WTC11 (cell line): Measurements from ENCODE around the gene ZNF286A. TPM values are rescaled to one million over a fixed set of nuclear protein-coding genes. Genes with fewer than 3 reads are reported as not detected.
"Not testable (repeated sequence)": the region's sequence is repeated elsewhere in the genome, so short reads cannot be mapped to it uniquely, and the experiment has no call there.

ENCODE experiments used
- ATAC-seq: fragments of 200-7000 bp; cut with Tn5 transposase; 2 replicates; pipeline ENCODE4 v1.10.0; 2021; ENCODE audit warnings: mild to moderate bottlenecking, moderate library complexity
- CTCF ChIA-PET: fragments of 300-600 bp; sonication (Branson Sonifier 250); formaldehyde crosslinking; loops from one replicate; lab custom pipeline; 2021; ENCODE audit warnings: antibody characterized with exemption; lab: Charles Lee
- POLR2A ChIA-PET: fragments of 350-600 bp; sonication (Branson Sonifier 250); formaldehyde crosslinking; loops from one replicate; lab custom pipeline; 2021; ENCODE audit warnings: antibody characterized with exemption; lab: Charles Lee
- DNase-seq: peaks from one replicate; pipeline ENCODE4 v3.0.0; 2021; ENCODE audit warnings: low spot score
- H3K27ac Mint-ChIP-seq: 2 replicates; pipeline ENCODE4 v1.8.0; 2021; ENCODE audit warnings: mixed read lengths
- H3K27me3 Mint-ChIP-seq: 2 replicates; pipeline ENCODE4 v1.8.0; 2021; ENCODE audit warnings: low read depth, mild to moderate bottlenecking, moderate library complexity, mixed read lengths
- H3K36me3 Mint-ChIP-seq: 2 replicates; pipeline ENCODE4 v1.8.0; 2021; ENCODE audit warnings: mixed read lengths
- H3K4me1 Mint-ChIP-seq: 2 replicates; pipeline ENCODE4 v1.8.0; 2022; ENCODE audit warnings: mixed read lengths
- H3K4me3 Mint-ChIP-seq: 2 replicates; pipeline ENCODE4 v1.8.0; 2021; ENCODE audit warnings: mild to moderate bottlenecking, moderate library complexity, mixed read lengths
- H3K9me3 Mint-ChIP-seq: 2 replicates; pipeline ENCODE4 v1.8.0; 2021; ENCODE audit warnings: mixed read lengths
- ATF1 ChIP-seq: sonication (generic); formaldehyde crosslinking; IDR thresholded peaks from 2 replicates; pipeline ENCODE4 v1.8.1; 2023; ENCODE audit warnings: mild to moderate bottlenecking, moderate library complexity, missing genetic modification reagents
- CREM ChIP-seq: sonication (generic); formaldehyde crosslinking; IDR thresholded peaks from 2 replicates; pipeline ENCODE4 v1.8.1; 2022; ENCODE audit warnings: mild to moderate bottlenecking, missing genetic modification reagents, moderate library complexity
- ELF4 ChIP-seq: sonication (generic); formaldehyde crosslinking; IDR thresholded peaks from 2 replicates; pipeline ENCODE4 v1.8.1; 2022; ENCODE audit warnings: low read depth, mild to moderate bottlenecking, moderate library complexity, missing genetic modification reagents
- ZNF423 ChIP-seq: fragments of 250-450 bp; sonication (Bioruptor Pico); IDR thresholded peaks from 2 replicates; pipeline ENCODE4 v2.1.2; 2022; ENCODE audit warnings: mild to moderate bottlenecking, moderate library complexity
- total RNA-seq: library from RNA; stranded (reverse); gene quantifications from 3 replicates; pipeline ENCODE4 v1.2.3, GENCODE V29; 2021
- TF ChIP-seq, protein P1 (sequence below): sonication (generic); formaldehyde crosslinking; conservative IDR thresholded peaks from 2 replicates; pipeline ENCODE4 v1.8.1; 2022; ENCODE audit warnings: mild to moderate bottlenecking, missing genetic modification reagents

ZNF286A gene
- total RNA-seq, 1 experiment from 2014 or later: 83.6 TPM

DNA sequence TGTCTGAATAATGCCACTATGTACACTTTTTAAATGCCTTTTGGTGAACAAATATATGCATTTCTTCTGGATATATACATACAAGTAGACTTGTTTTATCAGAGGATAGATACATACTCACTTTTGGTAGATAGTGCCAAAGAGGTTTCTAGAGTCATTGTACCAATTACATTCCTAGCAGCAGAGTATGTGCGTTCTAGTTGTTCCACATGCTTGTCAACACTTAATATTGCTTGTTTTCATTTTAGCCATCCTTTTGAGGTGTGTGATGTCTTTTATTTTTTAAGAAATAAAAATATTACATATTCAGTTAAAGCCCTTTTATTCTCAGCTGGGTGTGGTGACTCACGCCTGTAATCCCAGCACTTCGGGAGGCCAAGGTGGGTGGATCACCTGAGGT is 9.3 kb downstream of the ZNF286A start:
- H3K4me3 Mint-ChIP-seq, H3K27me3 Mint-ChIP-seq, CTCF ChIA-PET, ATAC-seq, DNase-seq, H3K27ac Mint-ChIP-seq, H3K4me1 Mint-ChIP-seq, POLR2A ChIA-PET: not testable (repeated sequence)
- peaks cover 83% of the 10 kb centered on the region for H3K36me3 Mint-ChIP-seq
- peaks cover 41% of the 10 kb centered on the region for H3K9me3 Mint-ChIP-seq

GRCh38 chr17:15716601-15717563 is 17.3 kb downstream of the ZNF286A start:
- H3K4me1 Mint-ChIP-seq, H3K27ac Mint-ChIP-seq, DNase-seq, H3K27me3 Mint-ChIP-seq, POLR2A ChIA-PET, ATAC-seq, CTCF ChIA-PET, H3K4me3 Mint-ChIP-seq: not testable (repeated sequence)
- Mint-ChIP-seq H3K9me3 (peaks cover 52% of the 10 kb centered on the region), H3K36me3 (peaks cover 82% of the 10 kb centered on the region)

DNA sequence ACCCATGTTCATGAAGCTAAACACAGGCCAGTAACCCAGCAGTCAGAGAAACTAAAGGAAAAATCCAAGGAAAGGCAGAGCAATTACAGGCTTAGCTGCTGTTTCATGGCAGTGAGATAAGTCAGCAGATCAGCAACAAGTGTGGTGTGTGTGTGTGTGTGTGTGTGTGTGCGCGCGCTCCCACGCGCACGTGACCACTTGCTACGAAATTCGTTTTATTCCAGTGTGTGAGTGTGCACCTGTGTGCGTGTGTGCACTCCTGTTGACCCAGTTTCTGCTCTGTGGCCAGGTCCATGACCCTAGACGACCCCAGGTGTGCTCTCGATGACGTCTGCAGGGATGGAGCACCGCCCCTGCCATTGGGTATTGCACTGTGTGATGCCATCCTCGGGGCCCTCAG is 31.0 kb downstream of the ZNF286A start:
- H3K9me3 Mint-ChIP-seq, H3K4me3 Mint-ChIP-seq, CTCF ChIA-PET, H3K36me3 Mint-ChIP-seq, H3K27ac Mint-ChIP-seq, ATAC-seq, DNase-seq, POLR2A ChIA-PET, H3K4me1 Mint-ChIP-seq, H3K27me3 Mint-ChIP-seq: not testable (repeated sequence)

DNA sequence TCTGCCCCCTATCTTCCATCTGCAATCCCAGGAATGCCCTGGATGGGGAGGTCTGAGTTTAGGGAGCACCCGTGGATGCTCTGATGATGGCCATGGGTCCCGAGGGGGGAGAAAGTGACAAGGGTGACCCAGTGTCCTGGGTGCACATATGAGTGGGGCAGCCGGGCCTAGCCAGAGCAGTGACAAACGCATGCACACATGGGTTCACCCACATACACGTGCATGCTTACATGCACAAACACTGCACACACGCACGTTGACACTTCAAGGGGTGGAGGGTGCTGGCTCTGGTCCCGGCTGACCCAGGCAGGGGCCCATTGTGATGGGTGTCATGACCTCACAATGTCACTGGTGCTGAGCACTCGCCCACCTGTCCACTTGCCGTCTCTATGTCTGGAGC is 32.3 kb downstream of the ZNF286A start, which contains the start of gene TBC1D26:
TSS of gene TBC1D26 (plus strand) at position 384 of the 400 bp plus-strand sequence. CDS start 3,066 bp downstream, outside the sequence.
- ATAC-seq, H3K27ac Mint-ChIP-seq, CTCF ChIA-PET, H3K36me3 Mint-ChIP-seq, H3K4me1 Mint-ChIP-seq, H3K27me3 Mint-ChIP-seq, DNase-seq, H3K9me3 Mint-ChIP-seq, POLR2A ChIA-PET, H3K4me3 Mint-ChIP-seq: not testable (repeated sequence)

DNA sequence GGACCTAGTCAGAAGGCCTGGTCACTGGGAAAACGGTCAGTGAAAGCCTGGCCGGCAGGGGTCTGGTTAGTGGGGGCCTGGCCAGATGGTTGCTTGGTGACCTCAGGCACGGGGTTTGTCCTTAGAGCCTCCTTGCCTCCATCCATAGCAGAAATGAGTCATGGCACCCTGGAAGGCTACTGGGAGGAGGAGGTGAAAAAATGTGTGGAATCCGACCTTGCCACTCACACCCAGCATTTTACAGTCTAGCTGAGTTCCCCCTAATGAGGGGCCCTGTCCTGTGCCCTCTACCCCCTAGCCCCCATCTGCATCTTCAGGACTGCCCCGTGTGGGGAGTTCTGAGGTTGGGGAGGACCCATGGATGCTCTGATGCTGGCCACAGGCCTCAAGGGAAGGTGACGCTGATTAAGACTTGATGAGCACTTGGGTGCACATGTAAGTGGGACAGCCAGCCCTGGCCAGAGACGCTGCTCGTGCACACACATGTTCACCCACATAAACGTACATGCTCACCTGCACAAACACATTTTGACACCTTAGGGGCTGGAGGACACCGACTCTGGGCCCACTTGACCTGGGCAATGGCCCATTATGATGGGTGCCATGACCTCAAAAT is 33.7 kb downstream of the ZNF286A start:
- POLR2A ChIA-PET, CTCF ChIA-PET: not testable (repeated sequence)

GRCh38 chr17:15736578-15736977 is 37.0 kb downstream of the ZNF286A start:
- H3K27me3 Mint-ChIP-seq, H3K4me3 Mint-ChIP-seq, ATAC-seq, CTCF ChIA-PET, POLR2A ChIA-PET, H3K36me3 Mint-ChIP-seq, H3K4me1 Mint-ChIP-seq, H3K9me3 Mint-ChIP-seq, H3K27ac Mint-ChIP-seq, DNase-seq: not testable (repeated sequence)

More for the DNA sequence above, 33.7 kb downstream of the ZNF286A start:
- H3K4me3 Mint-ChIP-seq, H3K4me1 Mint-ChIP-seq, ATAC-seq, H3K36me3 Mint-ChIP-seq, DNase-seq, H3K27me3 Mint-ChIP-seq, H3K9me3 Mint-ChIP-seq, H3K27ac Mint-ChIP-seq: not testable (repeated sequence)

DNA sequence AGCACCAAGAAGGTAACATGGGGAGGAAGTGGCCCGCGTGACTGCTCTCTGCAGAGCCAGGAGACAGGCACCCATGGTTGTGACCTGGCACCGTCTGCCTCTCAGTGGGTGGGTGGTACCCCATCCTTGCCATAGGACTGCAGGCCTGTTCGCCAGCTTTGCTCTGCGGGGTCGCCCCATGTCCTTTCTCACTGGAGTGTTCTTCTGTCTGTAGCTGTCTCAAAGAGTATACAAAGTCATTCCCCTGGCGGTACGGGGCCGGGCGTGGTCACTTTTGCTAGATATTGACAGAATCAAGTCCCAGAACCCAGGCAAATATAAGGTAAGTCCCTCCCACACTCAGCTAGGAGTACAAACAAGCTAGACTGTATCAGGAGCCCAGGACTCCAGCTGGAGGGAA is 38.5 kb downstream of the ZNF286A start:
- ChIA-PET CTCF (interaction anchor here (0.6 kb wide), 1 partner anchor 272 kb away, joined by 3 read pairs; no protein-coding TSS in a partner anchor), POLR2A (no interaction called here)
- TF ChIP-seq CREM (CRISPR knock-in tag): no peak
- no peak for TF ChIP-seq ATF1 (CRISPR knock-in tag)
- TF ChIP-seq ZNF423 (CRISPR knock-in tag): no peak
- TF ChIP-seq ELF4 (CRISPR knock-in tag): no peak
- TF ChIP-seq, protein P1, sequence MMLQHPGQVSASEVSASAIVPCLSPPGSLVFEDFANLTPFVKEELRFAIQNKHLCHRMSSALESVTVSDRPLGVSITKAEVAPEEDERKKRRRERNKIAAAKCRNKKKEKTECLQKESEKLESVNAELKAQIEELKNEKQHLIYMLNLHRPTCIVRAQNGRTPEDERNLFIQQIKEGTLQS (CRISPR knock-in tag): no peak
- no peaks in the 10 kb centered on the region for H3K27me3 Mint-ChIP-seq
- H3K36me3 Mint-ChIP-seq: no peaks in the 10 kb centered on the region
- ATAC-seq (no peak), DNase-seq (no peak)
- H3K4me3 Mint-ChIP-seq: no peak overlapping the region
- no peak overlapping the region for H3K27ac Mint-ChIP-seq
- no peaks in the 10 kb centered on the region for H3K9me3 Mint-ChIP-seq
- H3K4me1 Mint-ChIP-seq: no peaks in the 10 kb centered on the region

DNA sequence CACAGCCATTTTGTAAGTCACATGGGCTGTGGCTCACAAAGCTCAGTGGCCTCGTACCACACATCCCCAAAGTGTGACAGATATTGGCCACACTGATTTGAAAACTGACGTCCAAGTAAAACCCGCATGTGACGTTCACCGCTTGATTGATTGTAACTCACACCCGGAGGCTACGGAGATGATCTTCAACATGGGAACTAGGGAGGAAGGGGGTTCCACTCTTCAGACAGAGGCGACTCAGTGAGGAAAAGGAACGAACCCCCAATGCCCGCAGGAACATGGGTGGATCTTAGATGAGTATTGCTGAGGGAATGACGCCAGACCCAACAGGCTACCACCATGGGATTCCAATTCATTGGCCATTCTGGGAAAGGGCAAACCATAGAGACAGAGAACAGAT is 39.7 kb downstream of the ZNF286A start:
- POLR2A ChIA-PET, H3K4me1 Mint-ChIP-seq, H3K4me3 Mint-ChIP-seq, H3K27ac Mint-ChIP-seq, H3K36me3 Mint-ChIP-seq, CTCF ChIA-PET, DNase-seq, ATAC-seq, H3K9me3 Mint-ChIP-seq, H3K27me3 Mint-ChIP-seq: not testable (repeated sequence)

DNA sequence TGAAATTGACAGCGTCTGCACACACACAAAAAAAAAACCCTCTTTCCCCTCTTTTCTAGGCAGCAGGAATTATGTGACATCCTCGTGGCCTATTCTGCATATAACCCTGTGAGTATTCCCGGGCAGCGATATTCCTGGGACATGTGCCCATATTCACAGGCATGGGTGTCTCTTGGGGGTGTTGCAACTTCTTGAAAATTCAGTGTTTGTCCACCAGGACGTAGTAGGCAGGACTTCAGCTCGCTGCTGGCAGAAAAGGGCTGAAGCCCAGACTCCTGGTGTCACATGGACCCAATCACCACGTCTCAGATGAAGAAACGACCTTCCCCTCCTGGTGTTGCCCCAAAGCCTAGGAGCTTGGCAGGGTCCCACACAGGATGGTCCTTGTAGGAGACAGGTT is 40.5 kb downstream of the ZNF286A start:
- H3K36me3 Mint-ChIP-seq, H3K27ac Mint-ChIP-seq, ATAC-seq, DNase-seq, H3K4me3 Mint-ChIP-seq, H3K4me1 Mint-ChIP-seq, H3K27me3 Mint-ChIP-seq, H3K9me3 Mint-ChIP-seq, CTCF ChIA-PET, POLR2A ChIA-PET: not testable (repeated sequence)
